HS-27A (cell line): Measurements from ENCODE around the gene KRT32.
"Not testable (repeated sequence)": the region's sequence is repeated elsewhere in the genome, so short reads cannot be mapped to it uniquely, and the experiment has no call there.

ENCODE experiments used
- DNase-seq: peaks from one replicate; pipeline ENCODE4 v3.0.0-alpha.2; 2012; ENCODE audit warnings: low read depth, missing footprints

Gene KRT32

DNA sequence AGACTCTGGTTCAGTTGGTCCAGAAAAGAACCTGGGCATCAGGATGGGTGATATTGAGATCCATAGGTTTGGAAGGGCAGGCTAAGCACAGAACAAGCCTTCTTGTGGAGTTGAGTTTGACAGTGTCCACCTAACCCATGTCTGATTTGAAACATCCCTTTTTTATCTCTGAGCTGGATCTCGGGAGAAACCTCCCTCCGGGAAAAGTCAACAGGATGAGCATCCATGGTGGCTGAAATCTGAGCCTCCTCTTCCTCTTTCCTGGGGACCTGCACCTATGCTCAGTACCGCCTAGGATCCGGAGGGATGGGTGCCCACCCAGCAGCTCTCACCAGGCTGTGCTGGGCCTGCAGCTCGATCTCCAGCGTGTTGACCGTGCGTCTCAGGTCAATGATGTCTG, 3.4 kb downstream of the KRT32 start:
- no peak for DNase-seq

DNA sequence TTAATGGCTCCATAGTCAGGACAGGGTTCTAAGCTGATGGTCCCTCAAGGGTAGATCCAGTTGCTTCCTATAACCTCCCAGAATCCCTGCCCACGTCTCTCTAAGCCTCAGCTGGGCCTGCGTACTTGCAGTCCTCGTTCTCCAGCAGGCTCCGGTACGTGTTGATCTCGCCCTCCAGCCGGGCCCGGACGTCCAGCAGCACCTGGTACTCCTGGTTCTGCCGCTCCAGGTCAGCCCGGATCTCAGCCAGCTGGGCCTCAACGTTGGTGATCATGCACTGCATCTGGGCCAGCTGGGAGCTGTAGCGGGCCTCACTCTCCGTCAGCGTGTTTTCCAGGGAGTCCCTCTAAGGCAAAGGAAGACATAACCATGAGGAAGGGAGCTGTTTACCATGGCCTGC, 4.5 kb downstream of the KRT32 start:
- no peak for DNase-seq

- no peak for DNase-seq
Observed at GRCh38 chr17:41457676-41458075, 9.5 kb downstream of the KRT32 start.

GRCh38 chr17:41456204-41456603, 11.0 kb downstream of the KRT32 start:
- DNase-seq: no peak

- DNase-seq: no peak
Observed at GRCh38 chr17:41455236-41455635, 11.9 kb downstream of the KRT32 start.

- DNase-seq: no peak
Observed at GRCh38 chr17:41453066-41453465, 14.1 kb downstream of the KRT32 start.

- DNase-seq: no peak
Observed at GRCh38 chr17:41452281-41452680, 14.9 kb downstream of the KRT32 start.

- no peak for DNase-seq
Observed at GRCh38 chr17:41451154-41451728, 15.9 kb downstream of the KRT32 start.

DNA sequence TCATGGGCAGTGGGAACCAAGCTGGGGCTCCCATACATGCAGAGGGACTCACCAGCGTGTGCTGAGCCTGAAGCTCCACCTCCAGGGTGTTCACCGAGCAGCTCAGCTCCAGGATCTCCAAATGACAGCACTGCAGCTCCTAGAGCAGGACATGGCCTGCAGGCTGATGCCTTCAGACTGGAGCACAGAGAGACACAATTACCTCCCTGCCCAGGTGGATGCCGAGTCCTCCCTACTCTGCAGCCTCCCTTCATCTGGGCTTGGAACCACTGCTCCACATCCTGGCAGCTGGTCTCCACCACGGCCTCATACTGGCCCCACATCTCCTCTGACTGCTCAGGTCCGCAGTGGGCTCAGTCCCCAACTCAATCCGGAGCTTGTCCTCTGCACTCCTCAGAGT, 18.2 kb downstream of the KRT32 start:
- DNase-seq: no peak

- no peak for DNase-seq
Observed at GRCh38 chr17:41448506-41448905, 18.7 kb downstream of the KRT32 start.

GRCh38 chr17:41446806-41447205, 20.4 kb downstream of the KRT32 start:
- DNase-seq: peak; percentile 5

DNA sequence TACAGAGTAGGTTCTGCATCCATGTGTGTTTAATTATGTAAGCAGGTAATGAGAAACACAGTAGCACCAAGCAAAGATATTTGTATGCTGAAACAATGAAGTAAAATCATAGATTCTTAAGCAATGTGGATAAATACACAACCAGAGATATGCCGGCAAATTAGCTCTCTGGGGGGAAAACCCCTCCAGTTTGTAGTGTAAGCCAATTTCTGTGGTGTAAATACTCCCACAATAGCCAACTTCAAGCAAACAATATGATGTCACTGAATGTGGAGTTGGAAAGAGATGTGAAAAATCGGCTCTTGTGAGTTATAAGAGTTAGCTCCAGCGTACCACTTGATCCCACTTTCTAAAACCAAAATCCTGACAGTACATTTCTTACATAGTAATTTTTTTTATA, 22.5 kb downstream of the KRT32 start:
- DNase-seq: no peak

DNA sequence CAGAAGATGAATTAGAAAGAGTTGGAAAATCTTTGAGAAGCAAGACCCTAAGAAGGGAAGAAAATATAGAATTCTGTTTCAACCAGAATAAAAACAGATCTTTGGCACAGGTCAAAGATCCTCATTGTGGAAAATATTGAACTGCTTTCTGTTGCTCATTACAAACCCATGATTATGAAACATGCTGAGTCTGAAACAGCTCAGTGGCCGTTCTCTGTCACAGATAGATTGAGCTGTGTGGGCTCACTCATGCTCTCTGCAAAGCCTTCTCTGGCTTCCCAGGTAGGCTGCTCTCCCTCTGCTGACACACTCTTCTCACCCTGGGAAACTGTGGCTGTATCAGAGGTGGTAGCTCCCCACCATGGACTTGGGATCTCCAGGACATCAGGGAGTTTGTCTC, 23.0 kb downstream of the KRT32 start:
- DNase-seq: no peak

DNA sequence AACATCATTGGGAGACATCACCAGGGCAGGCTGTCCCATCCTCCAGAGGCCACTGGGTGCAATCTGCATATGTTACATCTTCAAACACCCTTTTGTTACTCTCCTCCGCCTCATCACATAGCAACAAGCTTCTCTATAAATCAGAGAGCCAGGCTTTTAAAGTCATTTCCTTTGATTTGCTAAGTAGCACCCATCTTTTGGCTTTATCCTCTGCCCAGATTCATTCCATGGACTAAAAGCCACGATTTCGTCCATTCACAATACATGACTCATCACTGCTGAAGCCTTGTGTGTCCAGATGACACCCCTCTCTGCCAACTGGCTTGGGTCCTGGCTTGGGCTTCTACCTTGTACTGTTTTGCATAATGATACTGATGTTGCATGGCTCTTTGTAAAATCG, 24.4 kb downstream of the KRT32 start:
- no peak for DNase-seq

DNA sequence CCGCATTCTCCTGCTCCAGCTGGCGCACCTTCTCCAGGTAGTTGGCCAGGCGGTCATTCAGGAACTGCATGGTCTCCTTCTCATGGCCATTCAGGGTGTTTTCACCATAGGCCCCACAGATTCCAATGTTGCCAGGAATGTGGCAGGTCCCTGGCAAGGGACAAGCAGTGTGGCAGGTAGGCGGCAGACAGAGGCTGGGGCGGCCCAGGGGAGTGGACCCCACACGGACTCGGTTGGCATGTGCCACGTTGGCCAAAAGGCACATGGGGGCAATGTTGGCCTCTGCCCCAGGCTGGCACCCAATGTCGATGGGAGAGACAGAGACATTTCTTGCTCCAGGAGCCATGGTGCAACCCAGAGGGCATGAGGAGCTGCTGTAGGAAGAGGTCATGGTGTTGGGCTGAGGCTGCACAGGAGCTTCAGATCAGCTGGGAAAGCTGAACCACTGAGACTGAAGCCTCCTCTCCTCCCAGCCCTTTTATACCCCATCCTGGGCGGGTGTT, 26.6 kb downstream of the KRT32 start, which contains the start of gene KRT38:
KRT38 (minus strand) TSS at position 453 of the 503 bp plus-strand sequence; CDS start at position 391, 62 bp downstream.
- DNase-seq: no peak

DNA sequence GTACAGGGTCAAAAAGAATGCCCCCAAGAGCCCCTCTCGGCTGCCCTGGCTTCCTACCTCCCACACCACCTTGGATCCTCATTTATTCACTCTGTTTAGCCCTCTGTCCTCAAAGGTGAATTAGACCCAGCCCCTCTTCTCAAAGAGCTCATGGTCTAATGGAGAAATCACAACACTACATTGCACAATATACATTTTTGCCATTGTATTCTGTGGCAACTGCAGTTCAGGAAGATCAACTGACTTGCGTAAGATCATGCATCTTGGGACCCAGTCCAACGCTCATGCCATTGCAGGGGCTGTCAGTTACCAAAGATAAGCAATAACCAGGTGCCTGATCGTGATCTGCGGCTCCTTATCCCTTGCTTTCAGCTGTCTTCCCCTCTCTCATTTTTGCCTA, 27.8 kb downstream of the KRT32 start:
- DNase-seq: no peak

GRCh38 chr17:41437769-41438168, 29.4 kb downstream of the KRT32 start:
- no peak for DNase-seq

- no peak for DNase-seq
Observed at GRCh38 chr17:41437254-41437653, 29.9 kb downstream of the KRT32 start.

DNA sequence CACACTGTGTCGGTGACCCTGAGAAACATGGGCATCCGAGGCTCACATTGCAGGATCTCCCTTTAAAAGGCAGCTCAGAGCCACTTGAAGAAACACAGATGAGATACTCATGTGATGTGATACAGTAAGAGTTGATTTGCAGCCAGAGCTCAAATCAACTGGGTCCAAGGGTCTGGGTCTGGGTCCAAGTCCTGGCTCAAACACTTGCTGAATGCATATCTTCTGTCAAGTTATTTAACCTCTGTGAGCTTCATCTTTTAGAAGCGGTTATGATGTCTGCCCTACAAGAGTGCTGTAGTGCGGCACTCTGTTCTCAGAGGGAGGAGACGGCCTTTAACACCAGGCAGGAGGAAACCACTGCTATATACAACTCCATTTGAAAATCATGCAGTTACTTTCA, 32.8 kb downstream of the KRT32 start:
- no peak for DNase-seq

DNA sequence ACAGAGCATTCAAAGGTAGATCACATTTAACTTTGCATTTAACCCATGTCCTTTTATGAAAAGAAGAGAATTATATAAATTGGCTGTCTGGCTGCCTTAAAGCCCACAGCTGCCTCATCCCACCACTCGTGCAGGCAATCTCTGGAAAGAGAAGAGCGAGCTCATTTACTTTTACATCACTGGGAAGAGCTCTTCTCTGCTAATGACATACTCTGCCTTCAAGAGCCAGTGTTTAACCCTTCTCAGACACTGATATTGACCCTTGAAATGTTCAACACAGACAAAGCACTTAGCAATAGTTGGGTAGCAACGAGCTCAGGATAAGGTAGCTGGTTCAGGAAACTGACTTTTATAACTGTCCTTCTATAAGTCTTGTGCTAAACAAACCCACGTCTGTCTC, 33.2 kb downstream of the KRT32 start:
- DNase-seq: no peak

GRCh38 chr17:41433586-41433985, 33.6 kb downstream of the KRT32 start:
- no peak for DNase-seq

- DNase-seq: not testable (repeated sequence)
Observed at GRCh38 chr17:41430376-41430775, 36.8 kb downstream of the KRT32 start.

- no peak for DNase-seq
Observed at GRCh38 chr17:41429667-41430066, 37.5 kb downstream of the KRT32 start.

GRCh38 chr17:41428591-41429291, 38.4 kb downstream of the KRT32 start:
- no peak for DNase-seq
